Aorta (tissue), 5 donors: ENCODE measurements around the gene CIC. TPM values are rescaled to one million over a fixed set of nuclear protein-coding genes. Genes with fewer than 3 reads are reported as not detected.

Experiments
- ATAC-seq: fragments of 200-7000 bp; cut with Tn5 transposase; one replicate; pipeline ENCODE4 v1.9.1; 2022; ENCODE audit warnings: moderate library complexity; ENCODE audit not compliant: low FRiP score
- DNase-seq, 2 donors: peaks; one replicate each; pipeline ENCODE4 v3.0.0-alpha.2; 2020
- H3K27ac ChIP-seq, 2 donors: one replicate each; pipeline ENCODE4 v1.5.1; 2013; ENCODE audit warnings: low read length in 2 of 2, mild to moderate bottlenecking in 2 of 2, moderate library complexity in 2 of 2, control low read depth in 1 of 2, inconsistent platforms in 1 of 2, low read depth in 1 of 2
- H3K27me3 ChIP-seq, 2 donors: one replicate each; pipeline ENCODE4 v1.6.1; 2013; ENCODE audit warnings: control low read depth in 1 of 2, low read length in 1 of 2, mild to moderate bottlenecking in 1 of 2, moderate library complexity in 1 of 2; ENCODE audit not compliant: insufficient read depth in 2 of 2, control insufficient read depth in 1 of 2
- H3K36me3 ChIP-seq, 2 donors: one replicate each; pipeline ENCODE4 v1.6.1; 2013; ENCODE audit warnings: control low read depth in 1 of 2, low read length in 1 of 2, mild to moderate bottlenecking in 1 of 2; ENCODE audit not compliant: insufficient read depth in 2 of 2, control insufficient read depth in 1 of 2
- H3K4me1 ChIP-seq, 2 donors: one replicate each; pipeline ENCODE4 v1.6.1; 2013; ENCODE audit warnings: low read length in 2 of 2, control low read depth in 1 of 2, mild to moderate bottlenecking in 1 of 2, moderate library complexity in 1 of 2; ENCODE audit not compliant: insufficient read depth in 2 of 2, control insufficient read depth in 1 of 2
- H3K4me3 ChIP-seq, 2 donors: one replicate each; pipeline ENCODE4 v1.5.1; 2013; ENCODE audit warnings: low read length in 2 of 2, control low read depth in 1 of 2, mild to moderate bottlenecking in 1 of 2
- H3K9me3 ChIP-seq: one replicate; pipeline ENCODE4 v1.6.1; 2013; ENCODE audit warnings: mild to moderate bottlenecking, low read length; ENCODE audit not compliant: control insufficient read depth
- WGBS, 2 donors: extraction: QIAGEN DNeasy Blood & Tissue Kit; methylation state at CpG; one replicate each; pipeline ENCODE4 v1.1.7; 2013; 5-methylcytosine and 5-hydroxymethylcytosine counted together
- intact Hi-C, 2 donors: fragments of 100-400 bp; cut with DNase I; formaldehyde crosslinking; loops; one replicate each; pipeline versions ENCODE4 v1.14.2 to v1.15.0; 2022
- polyA plus RNA-seq, 2 donors: library from polyadenylated mRNA; stranded (reverse); fragments of 200-250 nt; gene quantifications; one replicate each; pipeline ENCODE4 v1.2.3, GENCODE V29; 2013
- total RNA-seq, 2 donors: library from RNA; stranded (reverse); fragmentation: NEBNext Ultra II Directional; extraction: Animal tissue kit (Norgen Biotek cat#: 25700); gene quantifications; one replicate each; pipeline ENCODE4 v1.2.1, GENCODE V29; 2021
- donor health status: healthy with polysubstance abuse.
- donor health status: Bipolar disorder and iron deficiency.
- donor health status: DM: no; HTN: no; CAD: no.
- donor health status: DM: no; HTN: no; CAD: no.
- donor health status: DM: yes; HTN: yes; CAD: no.

The CIC gene
- total and polyA plus RNA-seq, 4 donors: 14.3 to 104 (median 74.0) TPM

DNA sequence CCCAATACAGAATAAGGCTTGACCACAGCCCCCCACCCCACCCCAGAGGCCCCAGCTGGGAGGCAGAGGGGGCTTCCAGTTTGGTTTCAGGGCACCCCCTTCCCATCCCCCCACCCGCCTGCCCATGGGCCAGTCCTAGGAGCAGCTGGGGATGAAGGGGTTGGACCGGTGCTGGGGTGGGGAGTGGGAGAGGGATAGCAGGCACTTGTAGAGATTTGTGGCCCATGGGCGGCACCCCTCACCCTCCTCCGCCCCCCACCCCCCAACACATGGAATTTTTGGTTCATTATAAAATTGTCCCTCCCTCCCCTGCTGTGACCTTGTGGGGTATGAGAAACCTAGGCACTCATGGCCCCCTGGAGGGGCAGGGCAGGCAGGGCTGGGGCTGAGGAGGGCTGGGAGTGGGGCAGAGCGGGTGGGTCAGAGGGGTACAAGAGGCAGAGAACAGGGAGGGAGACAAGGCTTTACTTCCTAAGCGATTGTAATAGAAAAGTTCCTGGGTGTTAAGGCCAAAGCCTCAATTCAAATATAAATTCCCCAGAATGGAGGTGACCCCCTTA lies 21.3 kb upstream of the CIC start:
- no peak overlapping the region for H3K27ac ChIP-seq
- 73 to 81% methylated on average over 6 of the region's 6 CpGs for WGBS, 2 donors
- H3K4me1 ChIP-seq: no peaks in the 10 kb centered on the region
- no peaks in the 10 kb centered on the region for H3K27me3 ChIP-seq
- DNase-seq: no peak
- H3K4me3 ChIP-seq: no peak overlapping the region
- no peaks in the 10 kb centered on the region for H3K36me3 ChIP-seq
- intact Hi-C loops: loop anchor here (2.0 to 5.0 kb wide), 3 partner anchors 29 to 50 kb away; no protein-coding TSS in a partner anchor
- no peak for ATAC-seq
- no peaks in the 10 kb centered on the region for H3K9me3 ChIP-seq

DNA sequence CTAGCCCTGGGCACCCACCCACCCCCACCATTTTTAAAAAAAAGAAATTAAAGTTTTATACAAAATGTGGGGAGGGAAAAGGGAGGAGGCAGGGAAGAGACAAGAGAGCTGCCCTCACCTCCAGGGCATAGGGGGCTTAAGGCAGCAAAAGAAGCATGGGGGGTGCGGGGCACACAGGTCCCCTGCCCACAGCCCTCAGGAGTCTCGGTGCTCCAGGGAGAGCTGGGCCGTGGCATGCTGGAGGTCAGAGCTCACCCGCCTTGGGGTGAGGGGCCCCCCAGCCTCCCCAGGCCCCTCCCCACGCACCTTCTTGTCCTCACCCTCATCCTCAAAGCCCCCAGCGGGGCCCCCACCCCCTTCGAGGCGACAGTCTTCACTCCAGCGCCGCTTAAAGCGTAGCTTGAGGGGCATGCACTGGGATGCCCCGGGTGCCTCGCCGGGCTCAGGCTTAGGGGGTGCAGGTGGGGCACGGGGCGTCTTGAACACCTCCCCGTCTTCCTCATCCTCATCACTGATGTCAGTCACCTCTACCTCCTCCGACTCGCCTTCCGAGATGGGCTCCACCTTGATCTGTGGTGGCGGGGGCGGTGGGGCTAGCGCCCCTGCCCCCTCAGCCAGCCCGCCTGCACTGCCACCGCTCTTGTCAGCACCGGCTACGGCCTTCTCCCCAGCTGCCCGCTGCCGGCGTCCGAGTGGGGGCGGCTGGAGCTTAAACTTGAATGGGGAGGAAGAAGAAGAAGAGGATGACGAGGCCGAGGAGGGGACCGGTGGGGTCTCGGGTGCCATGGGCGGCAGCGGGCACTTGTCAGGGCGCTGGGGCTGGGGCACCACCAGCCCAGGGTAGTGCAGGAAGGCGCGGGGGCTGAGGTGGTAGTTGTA lies 20.5 kb upstream of the CIC start:
- Histone ChIP-seq H3K9me3 (no peaks in the 10 kb centered on the region), H3K4me3 (no peak overlapping the region), H3K4me1 (no peaks in the 10 kb centered on the region), H3K27me3 (no peaks in the 10 kb centered on the region), H3K36me3 (no peaks in the 10 kb centered on the region), H3K27ac (no peak overlapping the region)
- intact Hi-C loops: loop anchor here in 1 of 2 donors (5.0 kb wide), 1 partner anchor 49 kb away; no protein-coding TSS in a partner anchor
- 79 to 80% methylated on average over 41 of the region's 41 CpGs for WGBS, 2 donors
- DNase-seq (no peak), ATAC-seq (no peak)

DNA sequence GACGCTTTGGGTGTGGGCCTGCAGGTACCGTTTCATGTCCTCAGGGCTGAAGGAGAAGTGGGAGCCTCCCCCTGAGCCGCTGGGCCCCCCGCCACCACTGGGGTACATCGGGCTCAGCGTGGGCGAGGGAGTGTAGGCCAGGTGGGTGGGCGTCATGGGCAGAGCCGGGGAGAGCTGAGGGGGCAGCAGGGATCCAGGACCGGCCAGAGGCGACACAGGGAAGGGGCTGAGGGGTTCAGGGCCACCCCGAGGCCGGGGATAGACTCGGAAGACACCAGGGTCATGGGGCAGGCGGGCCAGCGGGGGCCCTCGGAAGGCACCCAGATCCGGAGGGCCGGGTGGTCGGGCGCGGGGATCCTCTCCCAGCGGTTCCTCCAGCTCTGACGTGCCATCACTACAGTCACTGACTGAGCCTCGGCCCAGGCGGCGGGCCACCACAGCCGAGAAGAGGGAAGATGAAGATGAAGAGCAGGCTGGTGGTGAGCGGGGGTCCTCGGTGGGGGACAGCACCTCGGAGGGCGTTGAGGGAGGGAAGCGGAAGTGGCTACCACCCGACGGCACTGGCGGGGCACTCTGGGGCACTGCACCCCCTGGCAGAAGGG lies 19.8 kb upstream of the CIC start:
- Histone ChIP-seq H3K4me1 (no peaks in the 10 kb centered on the region), H3K4me3 (no peak overlapping the region), H3K9me3 (no peaks in the 10 kb centered on the region), H3K27me3 (no peaks in the 10 kb centered on the region), H3K27ac (no peak overlapping the region), H3K36me3 (no peaks in the 10 kb centered on the region)
- intact Hi-C loops: loop anchor here in 1 of 2 donors (5.0 kb wide), 1 partner anchor 48 kb away; no protein-coding TSS in a partner anchor
- WGBS, 2 donors: 74 to 79% methylated on average over 22 to 36 of the region's 36 CpGs
- DNase-seq (no peak), ATAC-seq (no peak)

DNA sequence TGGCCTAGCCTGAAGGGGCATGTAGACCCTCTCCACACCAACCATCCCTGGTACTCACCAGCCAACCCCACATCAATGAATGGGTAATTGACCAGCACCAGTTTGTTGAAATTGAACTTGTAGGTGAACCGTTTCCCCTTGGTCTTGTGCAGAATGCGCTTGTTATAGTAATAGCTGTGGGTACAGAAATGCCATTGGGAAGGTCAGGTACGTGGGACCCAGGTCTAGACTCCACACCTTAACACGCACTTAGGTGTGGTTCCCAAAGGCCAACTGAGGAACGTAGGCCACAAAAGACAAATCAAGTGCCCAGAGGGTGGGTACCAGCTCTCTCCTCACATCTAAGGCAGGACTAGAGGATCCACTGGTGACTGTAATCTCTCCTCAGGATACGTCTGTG lies 19.3 kb upstream of the CIC start:
- Histone ChIP-seq H3K4me3 (no peak overlapping the region), H3K27ac (peak overlapping the region in 1 of 2 donors; percentile 79), H3K27me3 (no peaks in the 10 kb centered on the region), H3K9me3 (no peaks in the 10 kb centered on the region), H3K36me3 (no peaks in the 10 kb centered on the region), H3K4me1 (no peaks in the 10 kb centered on the region)
- ATAC-seq: no peak
- no peak for DNase-seq
- intact Hi-C loops: loop anchor here in 1 of 2 donors (5.0 kb wide), 1 partner anchor 48 kb away; no protein-coding TSS in a partner anchor
- 45 to 55% methylated on average over 6 of the region's 6 CpGs for WGBS, 2 donors

DNA sequence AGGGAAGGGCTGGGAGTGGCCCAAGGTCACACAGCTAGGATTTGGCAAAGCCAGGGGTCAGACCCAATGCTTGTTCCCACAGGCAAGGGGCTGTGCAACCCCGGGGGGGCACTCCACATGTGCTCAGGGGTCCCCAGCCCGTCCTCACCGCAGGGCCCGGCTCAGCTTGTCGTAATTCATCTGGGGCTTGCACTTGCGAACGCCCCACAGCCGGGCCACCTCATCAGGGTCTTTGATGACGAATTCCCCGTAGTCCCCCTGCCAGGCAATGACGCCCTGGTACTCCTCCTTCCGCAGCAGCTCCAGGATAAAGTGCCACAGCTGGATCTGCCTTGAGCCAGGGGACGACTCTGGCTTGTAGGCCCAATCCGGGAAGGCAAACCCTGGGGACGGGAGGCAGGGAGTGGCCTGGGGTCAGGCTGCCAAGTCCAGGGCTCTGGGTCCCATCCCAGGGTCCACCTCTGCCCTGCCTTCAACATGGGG lies 18.8 kb upstream of the CIC start:
- H3K27ac ChIP-seq: peak overlapping the region; percentile 38 to 79
- H3K4me3 ChIP-seq: no peak overlapping the region
- intact Hi-C loops: no loop called here
- peak; percentile 73 to 87 for DNase-seq
- WGBS, 2 donors: 14 to 17% methylated on average over 15 of the region's 15 CpGs
- no peaks in the 10 kb centered on the region for H3K4me1 ChIP-seq
- H3K27me3 ChIP-seq: peaks cover 0 to 2% of the 10 kb centered on the region in 2 donors
- ATAC-seq: no peak
- H3K9me3 ChIP-seq: no peaks in the 10 kb centered on the region
- H3K36me3 ChIP-seq: no peaks in the 10 kb centered on the region

DNA sequence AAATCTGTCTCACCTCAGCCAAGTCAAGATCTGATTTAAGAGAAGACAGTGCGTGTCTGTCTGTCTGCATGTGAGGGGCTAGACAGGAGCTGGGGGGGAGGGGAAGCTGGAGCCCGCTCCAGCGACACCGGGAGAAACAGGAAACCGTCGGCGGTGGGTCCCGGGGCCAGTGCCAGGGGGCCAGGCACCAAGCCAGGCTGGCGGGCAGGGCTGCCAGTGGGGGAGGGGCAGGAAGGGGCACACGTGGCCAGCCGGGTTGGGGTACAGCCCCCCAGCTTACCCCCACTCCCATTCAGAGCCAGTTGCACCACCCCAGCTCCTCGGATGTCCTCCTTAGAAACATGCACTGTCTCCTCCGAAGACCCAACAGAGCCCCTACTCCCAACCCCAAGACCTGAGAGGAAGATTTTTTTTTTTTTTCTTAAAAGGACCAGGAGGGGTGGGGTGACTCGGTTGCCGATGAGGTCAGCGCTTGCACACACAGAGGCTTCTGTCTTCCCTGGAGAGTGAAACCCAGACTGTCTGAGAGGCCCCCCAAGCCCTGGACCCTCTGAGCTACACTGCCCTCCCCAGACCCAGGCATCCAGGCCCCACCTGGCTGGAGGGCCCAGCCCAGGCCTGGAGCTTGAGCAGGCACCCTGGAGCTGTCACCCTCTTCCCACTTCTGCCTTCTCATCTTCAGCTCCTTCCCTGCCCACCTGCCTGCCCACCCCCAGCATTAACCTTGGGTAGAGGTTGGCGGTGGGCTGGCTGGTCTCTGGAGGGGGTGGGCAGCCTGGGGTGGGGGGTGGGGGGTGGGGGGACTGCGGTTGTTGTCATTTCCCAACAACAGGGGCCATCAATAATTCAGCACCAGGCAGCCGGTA lies 18.2 kb upstream of the CIC start:
- no peaks in the 10 kb centered on the region for H3K9me3 ChIP-seq
- ATAC-seq (no peak), DNase-seq (peak in 1 of 2 donors; percentile 84)
- H3K27ac ChIP-seq: peak overlapping the region; percentile 38 to 79
- peaks cover 0 to 2% of the 10 kb centered on the region in 2 donors for H3K27me3 ChIP-seq
- no peak overlapping the region for H3K4me3 ChIP-seq
- H3K36me3 ChIP-seq: no peaks in the 10 kb centered on the region
- WGBS, 2 donors: 3% methylated on average over 18 to 19 of the region's 19 CpGs
- no peaks in the 10 kb centered on the region for H3K4me1 ChIP-seq
- intact Hi-C loops: no loop called here

DNA sequence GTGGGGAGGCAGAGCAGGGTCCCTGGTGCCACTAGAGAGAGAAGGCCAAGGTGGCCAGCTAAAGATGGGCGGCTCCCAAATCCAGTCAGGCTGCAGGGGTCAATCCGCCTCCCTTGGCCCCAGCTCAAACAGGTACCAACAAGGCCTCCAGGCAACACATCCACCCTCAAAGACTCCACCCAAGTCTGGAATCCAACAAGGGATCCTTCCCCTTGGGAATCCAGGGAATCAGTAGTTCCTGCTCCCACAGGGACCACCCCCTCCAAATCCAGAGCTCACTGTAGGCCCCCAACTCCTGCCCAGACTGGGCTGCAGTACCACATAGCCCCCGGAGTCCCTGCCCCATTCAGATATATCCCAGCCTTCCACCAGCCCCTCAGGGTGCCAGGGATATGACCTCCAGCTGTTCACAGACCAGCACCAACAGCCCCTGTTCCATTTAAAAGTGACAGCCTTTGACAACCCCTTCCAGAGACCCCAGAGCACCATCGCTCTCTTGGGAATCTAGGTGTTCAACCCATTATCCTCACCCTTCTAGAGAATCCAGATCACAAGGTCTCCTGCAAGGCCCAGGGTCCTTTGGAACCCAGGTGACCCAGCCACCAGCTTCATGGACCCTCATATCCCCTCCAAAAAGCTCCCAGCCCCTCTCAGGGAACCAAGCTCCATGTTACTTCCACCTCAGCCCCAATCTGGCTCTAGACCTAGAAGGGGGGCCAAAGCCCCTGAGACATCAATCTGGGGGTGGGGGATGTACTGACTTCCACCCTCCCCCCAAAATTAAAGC lies 17.3 kb upstream of the CIC start:
- 36 to 52% methylated on average over 4 of the region's 4 CpGs for WGBS, 2 donors

More for the DNA sequence above, 17.3 kb upstream of the CIC start:
- Histone ChIP-seq H3K4me3 (no peak overlapping the region), H3K4me1 (no peaks in the 10 kb centered on the region), H3K9me3 (no peaks in the 10 kb centered on the region), H3K27me3 (peaks cover 0 to 2% of the 10 kb centered on the region in 2 donors), H3K27ac (peak overlapping the region; percentile 19 to 49), H3K36me3 (no peaks in the 10 kb centered on the region)
- no peak for ATAC-seq
- intact Hi-C loops: no loop called here
- no peak for DNase-seq
